ENCODE data around the gene DMD.

The DMD gene

DNA sequence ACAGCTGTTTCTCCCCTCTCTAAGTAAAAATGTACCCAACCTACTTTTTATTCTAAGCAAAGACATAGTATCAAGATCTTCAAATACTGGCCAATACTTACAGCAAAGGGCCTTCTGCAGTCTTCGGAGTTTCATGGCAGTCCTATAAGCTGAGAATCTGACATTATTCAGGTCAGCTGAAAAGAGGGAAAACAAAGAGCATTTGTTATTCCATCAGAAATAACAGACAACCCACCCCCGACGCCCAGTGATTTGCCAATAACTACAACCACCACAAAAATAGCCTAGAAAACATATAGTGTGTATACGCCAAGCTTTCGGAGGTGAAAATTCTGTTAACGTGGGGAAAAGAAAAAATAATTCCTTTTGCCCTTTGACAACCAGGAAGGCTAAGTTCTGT is 1988.4 kb downstream of the DMD start:
- no peak for TF ChIP-seq POLR2A (IDR thresholded peaks at IDR 0.05; ENCODE audit: extremely low read depth, insufficient read length)
- TF ChIP-seq MYC (IDR thresholded peaks at IDR 0.05; ENCODE audit: low read depth, low read length): no peak
- TF ChIP-seq, protein P1, sequence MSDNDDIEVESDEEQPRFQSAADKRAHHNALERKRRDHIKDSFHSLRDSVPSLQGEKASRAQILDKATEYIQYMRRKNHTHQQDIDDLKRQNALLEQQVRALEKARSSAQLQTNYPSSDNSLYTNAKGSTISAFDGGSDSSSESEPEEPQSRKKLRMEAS (IDR thresholded peaks at IDR 0.05; ENCODE audit: low read depth, low read length): no peak
- TF ChIP-seq, protein P2, sequence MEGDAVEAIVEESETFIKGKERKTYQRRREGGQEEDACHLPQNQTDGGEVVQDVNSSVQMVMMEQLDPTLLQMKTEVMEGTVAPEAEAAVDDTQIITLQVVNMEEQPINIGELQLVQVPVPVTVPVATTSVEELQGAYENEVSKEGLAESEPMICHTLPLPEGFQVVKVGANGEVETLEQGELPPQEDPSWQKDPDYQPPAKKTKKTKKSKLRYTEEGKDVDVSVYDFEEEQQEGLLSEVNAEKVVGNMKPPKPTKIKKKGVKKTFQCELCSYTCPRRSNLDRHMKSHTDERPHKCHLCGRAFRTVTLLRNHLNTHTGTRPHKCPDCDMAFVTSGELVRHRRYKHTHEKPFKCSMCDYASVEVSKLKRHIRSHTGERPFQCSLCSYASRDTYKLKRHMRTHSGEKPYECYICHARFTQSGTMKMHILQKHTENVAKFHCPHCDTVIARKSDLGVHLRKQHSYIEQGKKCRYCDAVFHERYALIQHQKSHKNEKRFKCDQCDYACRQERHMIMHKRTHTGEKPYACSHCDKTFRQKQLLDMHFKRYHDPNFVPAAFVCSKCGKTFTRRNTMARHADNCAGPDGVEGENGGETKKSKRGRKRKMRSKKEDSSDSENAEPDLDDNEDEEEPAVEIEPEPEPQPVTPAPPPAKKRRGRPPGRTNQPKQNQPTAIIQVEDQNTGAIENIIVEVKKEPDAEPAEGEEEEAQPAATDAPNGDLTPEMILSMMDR (IDR thresholded peaks at IDR 0.05; ENCODE audit: low read depth, low read length): no peak
- H3K4me3 ChIP-seq (ENCODE audit: low read depth, low read length): no peak overlapping the region
- DNase-seq (ENCODE audit: low read depth): no peak

DNA sequence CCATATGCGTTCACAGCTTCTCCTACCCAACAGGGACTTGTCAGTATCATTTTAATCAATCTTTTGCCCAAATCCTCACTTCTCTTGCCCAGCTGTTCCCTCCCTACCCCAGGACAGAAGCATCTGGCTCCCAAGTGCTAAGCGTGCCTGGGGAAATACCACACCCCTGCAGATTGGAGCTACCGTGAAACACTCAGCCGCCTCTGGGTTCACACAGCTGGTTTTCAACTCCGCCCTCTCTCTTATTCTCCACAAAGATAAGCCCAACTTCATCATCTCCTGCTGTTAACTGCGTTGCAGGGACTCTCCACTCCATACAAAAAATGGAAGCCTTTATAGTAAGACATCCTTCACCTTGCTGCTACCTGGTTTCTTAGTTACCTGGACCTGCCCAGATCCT is 1992.2 kb downstream of the DMD start:
- TF ChIP-seq, protein P2 (IDR thresholded peaks at IDR 0.05; ENCODE audit: low read depth, low read length): no peak
- TF ChIP-seq, protein P1 (IDR thresholded peaks at IDR 0.05; ENCODE audit: low read depth, low read length): no peak
- TF ChIP-seq MYC (IDR thresholded peaks at IDR 0.05; ENCODE audit: low read depth, low read length) (no peak), POLR2A (IDR thresholded peaks at IDR 0.05; ENCODE audit: extremely low read depth, insufficient read length) (no peak)
- H3K4me3 ChIP-seq (ENCODE audit: low read depth, low read length): no peak overlapping the region

DNA sequence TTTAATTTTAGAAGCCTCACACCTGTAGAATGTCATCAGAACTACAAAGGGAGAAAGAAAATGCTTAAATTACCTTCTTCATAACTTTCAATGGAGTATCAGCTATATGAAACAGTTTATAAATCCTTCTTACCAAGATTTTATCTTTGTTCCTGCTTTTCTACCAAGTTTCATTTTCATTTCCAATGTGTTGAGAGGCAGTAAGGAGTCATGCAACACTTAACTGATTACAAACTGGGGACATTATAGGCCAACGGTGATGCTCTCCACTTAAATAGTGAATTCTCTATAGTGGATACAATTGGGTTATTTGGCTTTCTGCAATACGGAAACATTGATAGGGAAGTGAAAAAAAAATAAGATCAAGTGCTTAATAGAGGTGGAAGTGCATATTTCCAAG is 1994.3 kb downstream of the DMD start:
- DNase-seq (ENCODE audit: low read depth): no peak
- no peak overlapping the region for H3K4me3 ChIP-seq (ENCODE audit: low read depth, low read length)
- TF ChIP-seq, protein P2 (IDR thresholded peaks at IDR 0.05; ENCODE audit: low read depth, low read length): no peak
- TF ChIP-seq POLR2A (IDR thresholded peaks at IDR 0.05; ENCODE audit: extremely low read depth, insufficient read length): no peak
- TF ChIP-seq, protein P1 (IDR thresholded peaks at IDR 0.05; ENCODE audit: low read depth, low read length): no peak
- no peak for TF ChIP-seq MYC (IDR thresholded peaks at IDR 0.05; ENCODE audit: low read depth, low read length)

More for the DNA sequence above, 1992.2 kb downstream of the DMD start:
- DNase-seq (ENCODE audit: low read depth): no peak

DNA sequence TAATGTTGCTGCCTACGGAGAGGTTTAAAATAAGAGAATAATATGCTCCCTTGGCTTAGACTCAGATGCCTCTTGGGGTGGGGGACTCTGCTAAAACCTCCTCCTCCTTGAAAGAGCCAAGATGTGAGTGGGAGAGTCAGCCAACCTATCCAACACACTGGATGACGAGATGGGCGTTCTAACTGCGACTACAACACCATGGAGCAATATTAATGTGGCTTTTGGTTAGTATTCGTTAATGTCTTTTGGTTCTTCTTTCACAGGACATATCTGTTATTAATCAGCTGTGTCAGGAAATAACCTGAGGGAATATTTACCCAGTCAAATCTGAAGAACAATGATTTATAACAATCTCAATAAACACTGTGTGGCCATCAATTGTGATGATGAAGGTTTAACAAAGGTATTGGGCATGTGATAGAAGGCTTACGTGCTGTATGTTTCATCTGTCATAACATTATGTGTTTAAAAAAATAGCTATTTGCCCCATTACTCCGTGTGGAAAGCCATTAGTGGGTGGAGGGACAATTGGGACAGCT is 1996.0 kb downstream of the DMD start:
- DNase-seq (ENCODE audit: low read depth): no peak
- TF ChIP-seq MYC (IDR thresholded peaks at IDR 0.05; ENCODE audit: low read depth, low read length) (no peak), POLR2A (IDR thresholded peaks at IDR 0.05; ENCODE audit: extremely low read depth, insufficient read length) (no peak)
- TF ChIP-seq, protein P2 (IDR thresholded peaks at IDR 0.05; ENCODE audit: low read depth, low read length): no peak
- TF ChIP-seq, protein P1 (IDR thresholded peaks at IDR 0.05; ENCODE audit: low read depth, low read length): no peak
- no peak overlapping the region for H3K4me3 ChIP-seq (ENCODE audit: low read depth, low read length)

DNA sequence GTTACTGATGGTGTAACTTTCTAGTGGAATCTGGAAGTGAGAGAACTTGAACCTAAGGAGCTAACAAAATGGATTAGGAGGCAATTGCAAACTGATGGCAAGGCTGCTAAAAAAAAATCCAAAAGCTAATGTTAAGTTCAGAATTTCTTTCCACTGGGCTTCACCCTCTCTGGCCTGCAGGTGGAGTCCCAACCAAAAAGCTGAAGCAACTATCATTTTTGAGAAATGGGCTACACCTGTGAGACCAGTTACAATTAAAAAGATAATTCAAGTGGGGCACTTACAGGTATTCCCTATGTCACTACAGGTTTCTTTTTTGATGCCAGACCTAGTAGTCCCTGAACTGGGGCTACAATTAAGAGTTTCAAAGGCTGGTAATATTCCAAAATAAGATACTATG is 1997.4 kb downstream of the DMD start:
- TF ChIP-seq, protein P1 (IDR thresholded peaks at IDR 0.05; ENCODE audit: low read depth, low read length): no peak
- TF ChIP-seq MYC (IDR thresholded peaks at IDR 0.05; ENCODE audit: low read depth, low read length) (no peak), POLR2A (IDR thresholded peaks at IDR 0.05; ENCODE audit: extremely low read depth, insufficient read length) (no peak)
- TF ChIP-seq, protein P2 (IDR thresholded peaks at IDR 0.05; ENCODE audit: low read depth, low read length): peak; percentile 47
- DNase-seq (ENCODE audit: low read depth): peak; percentile 3
- no peak overlapping the region for H3K4me3 ChIP-seq (ENCODE audit: low read depth, low read length)

Measured in NB4 (cell line).